ENCODE measurements around the gene KRT75.

DNA sequence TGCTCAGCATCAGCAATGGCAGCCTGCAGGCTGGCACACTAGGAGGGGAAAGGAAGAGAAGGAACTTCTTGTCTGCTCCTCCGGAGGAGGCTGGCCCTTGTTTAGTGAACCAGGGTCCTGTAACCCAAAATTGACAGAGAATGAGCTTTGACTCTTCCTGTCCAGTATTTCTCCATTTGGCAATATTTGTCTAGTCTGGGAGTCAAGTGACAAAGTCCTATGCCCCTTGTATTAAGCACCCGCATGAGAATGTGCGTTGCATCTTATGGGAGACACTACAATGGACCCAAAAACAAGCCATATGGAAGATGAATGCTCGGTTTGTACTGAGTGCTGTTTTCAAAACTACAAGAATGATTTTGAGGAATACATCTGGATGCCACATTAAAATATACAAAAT, 35.7 kb upstream of the KRT75 start:
- TF ChIP-seq POLR2A (IDR thresholded peaks at IDR 0.05; ENCODE audit: low read length) (no peak), GATA1 (IDR thresholded peaks at IDR 0.05; ENCODE audit: low read depth, low read length) (no peak)

Data from erythroblast (primary cell).